Mesothelial cell of epicardium (in vitro differentiated cells): ENCODE measurements around the gene CCDC149. TPM values are rescaled to one million over a fixed set of nuclear protein-coding genes. Genes with fewer than 3 reads are reported as not detected.

Experiments used
- DNase-seq, 2 experiments: peaks; one replicate each; pipeline ENCODE4 v3.0.0; 2021; ENCODE audit warnings: low spot score in 2 of 2; ENCODE audit not compliant: unreplicated experiment in 2 of 2
- H3K27ac Mint-ChIP-seq: 2 replicates; pipeline ENCODE4 v1.8.0; 2021; ENCODE audit warnings: mixed read lengths
- H3K27me3 Mint-ChIP-seq: 2 replicates; pipeline ENCODE4 v1.8.0; 2021; ENCODE audit warnings: low read depth, mixed read lengths
- H3K36me3 Mint-ChIP-seq: 2 replicates; pipeline ENCODE4 v1.8.0; 2021; ENCODE audit warnings: mixed read lengths
- H3K4me1 Mint-ChIP-seq: 2 replicates; pipeline ENCODE4 v1.8.0; 2021; ENCODE audit warnings: mixed read lengths
- H3K4me3 Mint-ChIP-seq: 2 replicates; pipeline ENCODE4 v1.8.0; 2021; ENCODE audit warnings: mild to moderate bottlenecking, moderate library complexity, mixed read lengths
- H3K9me3 Mint-ChIP-seq: 2 replicates; pipeline ENCODE4 v1.8.0; 2021; ENCODE audit warnings: mixed read lengths
- total RNA-seq: library from RNA; stranded (reverse); gene quantifications from 3 replicates; pipeline ENCODE4 v1.2.1, GENCODE V29; 2021
- TF ChIP-seq, protein P1 (sequence below): fragments of 200-600 bp; sonication (generic); IDR thresholded peaks from one replicate; pipeline ENCODE4 v1.5.0; 2021; ENCODE audit warnings: antibody characterized with exemption; ENCODE audit not compliant: unreplicated experiment

CCDC149 gene
- total RNA-seq, 1 donor from 2014 or later = 16.2 TPM

DNA sequence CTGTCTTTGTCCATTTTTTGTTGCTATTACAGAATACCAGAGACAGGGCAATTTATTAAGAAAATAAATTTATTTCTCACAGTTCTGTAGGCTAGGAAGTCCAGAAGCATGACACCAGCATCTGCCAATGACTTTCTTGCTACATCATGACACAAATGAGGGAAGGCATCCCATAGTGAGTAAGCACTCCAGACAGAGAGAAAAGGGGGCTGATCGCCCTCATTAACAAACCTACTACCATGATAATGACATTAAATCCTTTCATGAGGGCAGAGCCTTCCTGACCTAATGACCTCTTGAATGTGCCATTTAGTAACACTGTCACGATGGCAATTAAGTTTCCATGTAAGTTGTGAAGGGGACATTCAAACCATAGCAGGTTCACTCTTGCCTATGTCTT lies 20.1 kb downstream of the CCDC149 start:
- Mint-ChIP-seq H3K4me1 (peaks cover 2% of the 10 kb centered on the region), H3K27ac (no peak overlapping the region), H3K4me3 (no peak overlapping the region), H3K9me3 (no peaks in the 10 kb centered on the region), H3K36me3 (peaks cover 4% of the 10 kb centered on the region), H3K27me3 (no peaks in the 10 kb centered on the region)
- no peak for DNase-seq
- TF ChIP-seq, protein P1, sequence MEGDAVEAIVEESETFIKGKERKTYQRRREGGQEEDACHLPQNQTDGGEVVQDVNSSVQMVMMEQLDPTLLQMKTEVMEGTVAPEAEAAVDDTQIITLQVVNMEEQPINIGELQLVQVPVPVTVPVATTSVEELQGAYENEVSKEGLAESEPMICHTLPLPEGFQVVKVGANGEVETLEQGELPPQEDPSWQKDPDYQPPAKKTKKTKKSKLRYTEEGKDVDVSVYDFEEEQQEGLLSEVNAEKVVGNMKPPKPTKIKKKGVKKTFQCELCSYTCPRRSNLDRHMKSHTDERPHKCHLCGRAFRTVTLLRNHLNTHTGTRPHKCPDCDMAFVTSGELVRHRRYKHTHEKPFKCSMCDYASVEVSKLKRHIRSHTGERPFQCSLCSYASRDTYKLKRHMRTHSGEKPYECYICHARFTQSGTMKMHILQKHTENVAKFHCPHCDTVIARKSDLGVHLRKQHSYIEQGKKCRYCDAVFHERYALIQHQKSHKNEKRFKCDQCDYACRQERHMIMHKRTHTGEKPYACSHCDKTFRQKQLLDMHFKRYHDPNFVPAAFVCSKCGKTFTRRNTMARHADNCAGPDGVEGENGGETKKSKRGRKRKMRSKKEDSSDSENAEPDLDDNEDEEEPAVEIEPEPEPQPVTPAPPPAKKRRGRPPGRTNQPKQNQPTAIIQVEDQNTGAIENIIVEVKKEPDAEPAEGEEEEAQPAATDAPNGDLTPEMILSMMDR = no peak

DNA sequence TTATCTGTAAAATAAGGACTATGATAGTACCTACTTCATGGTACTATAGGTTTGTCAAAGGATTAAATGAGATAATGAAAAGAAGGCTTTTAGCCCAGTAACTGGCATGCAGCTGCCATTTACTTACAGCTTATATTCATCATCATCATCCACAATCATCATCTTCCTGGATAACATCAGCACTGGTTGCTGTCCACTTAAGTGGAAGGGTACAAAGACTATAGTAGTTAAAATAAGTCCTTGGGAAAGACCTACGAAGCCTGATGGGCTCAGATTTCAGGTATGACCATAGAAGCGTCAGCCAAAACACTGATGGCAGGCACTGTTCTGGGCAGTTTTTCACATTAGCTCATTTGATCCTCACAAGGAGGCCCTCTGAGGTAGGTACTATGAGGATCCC lies 20.6 kb downstream of the CCDC149 start:
- TF ChIP-seq, protein P1 = no peak
- no peak overlapping the region for H3K27ac Mint-ChIP-seq
- no peak overlapping the region for H3K4me3 Mint-ChIP-seq
- H3K36me3 Mint-ChIP-seq = peaks cover 4% of the 10 kb centered on the region
- H3K9me3 Mint-ChIP-seq = no peaks in the 10 kb centered on the region
- peaks cover 2% of the 10 kb centered on the region for H3K4me1 Mint-ChIP-seq
- DNase-seq = no peak
- no peaks in the 10 kb centered on the region for H3K27me3 Mint-ChIP-seq

DNA sequence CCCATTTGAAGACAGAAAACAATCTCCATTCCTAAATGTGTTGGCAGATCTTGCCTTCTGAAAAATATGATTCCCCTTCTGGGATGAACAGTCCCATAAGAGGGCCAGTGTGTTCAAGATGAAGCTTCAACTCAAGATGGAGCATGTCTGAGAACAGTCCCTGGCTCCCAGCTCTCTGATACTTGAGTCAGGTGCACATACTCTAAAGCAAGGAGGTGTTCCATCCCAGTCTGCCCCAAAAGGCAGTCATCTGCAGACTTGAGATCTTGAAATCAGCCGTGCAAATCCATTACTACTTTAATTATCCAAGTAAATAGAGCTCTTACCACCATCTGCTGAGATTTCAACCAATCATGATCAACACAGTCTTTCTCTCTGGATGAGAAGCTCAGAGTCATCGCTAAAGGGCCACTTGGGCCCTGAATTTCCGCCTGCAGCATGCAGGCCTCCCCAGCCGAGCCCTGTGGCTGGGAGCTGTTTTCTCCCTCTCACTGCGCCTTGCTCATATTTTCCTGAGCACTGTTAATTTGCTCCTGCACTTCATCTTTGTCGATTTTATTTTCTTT lies 22.2 kb downstream of the CCDC149 start:
- DNase-seq = no peak
- Mint-ChIP-seq H3K4me1 (no peaks in the 10 kb centered on the region), H3K27me3 (no peaks in the 10 kb centered on the region), H3K27ac (no peak overlapping the region), H3K4me3 (no peak overlapping the region), H3K9me3 (no peaks in the 10 kb centered on the region), H3K36me3 (peaks cover 4% of the 10 kb centered on the region)
- TF ChIP-seq, protein P1 = no peak

DNA sequence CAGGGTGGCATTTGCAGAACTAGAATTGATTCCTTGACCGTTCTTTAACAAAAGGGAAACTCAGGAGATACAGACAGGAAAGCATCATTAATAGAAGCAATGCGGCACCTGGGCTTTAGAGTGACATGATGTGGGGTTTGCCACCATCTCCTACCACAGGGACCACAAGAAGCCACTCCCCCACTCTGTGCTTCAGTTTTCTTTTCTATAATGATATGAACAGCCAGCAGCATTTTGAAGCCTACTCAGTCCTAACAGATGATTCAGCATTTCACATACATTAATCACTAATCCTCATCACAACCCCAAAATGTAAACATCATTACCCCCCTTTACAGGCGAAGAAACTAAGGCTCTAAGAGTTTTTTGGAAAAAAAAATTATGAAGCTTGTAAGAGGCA lies 22.9 kb downstream of the CCDC149 start:
- peaks cover 4% of the 10 kb centered on the region for H3K36me3 Mint-ChIP-seq
- TF ChIP-seq, protein P1 = no peak
- no peaks in the 10 kb centered on the region for H3K9me3 Mint-ChIP-seq
- H3K27me3 Mint-ChIP-seq = no peaks in the 10 kb centered on the region
- DNase-seq = no peak
- no peak overlapping the region for H3K27ac Mint-ChIP-seq
- no peaks in the 10 kb centered on the region for H3K4me1 Mint-ChIP-seq
- H3K4me3 Mint-ChIP-seq = no peak overlapping the region

DNA sequence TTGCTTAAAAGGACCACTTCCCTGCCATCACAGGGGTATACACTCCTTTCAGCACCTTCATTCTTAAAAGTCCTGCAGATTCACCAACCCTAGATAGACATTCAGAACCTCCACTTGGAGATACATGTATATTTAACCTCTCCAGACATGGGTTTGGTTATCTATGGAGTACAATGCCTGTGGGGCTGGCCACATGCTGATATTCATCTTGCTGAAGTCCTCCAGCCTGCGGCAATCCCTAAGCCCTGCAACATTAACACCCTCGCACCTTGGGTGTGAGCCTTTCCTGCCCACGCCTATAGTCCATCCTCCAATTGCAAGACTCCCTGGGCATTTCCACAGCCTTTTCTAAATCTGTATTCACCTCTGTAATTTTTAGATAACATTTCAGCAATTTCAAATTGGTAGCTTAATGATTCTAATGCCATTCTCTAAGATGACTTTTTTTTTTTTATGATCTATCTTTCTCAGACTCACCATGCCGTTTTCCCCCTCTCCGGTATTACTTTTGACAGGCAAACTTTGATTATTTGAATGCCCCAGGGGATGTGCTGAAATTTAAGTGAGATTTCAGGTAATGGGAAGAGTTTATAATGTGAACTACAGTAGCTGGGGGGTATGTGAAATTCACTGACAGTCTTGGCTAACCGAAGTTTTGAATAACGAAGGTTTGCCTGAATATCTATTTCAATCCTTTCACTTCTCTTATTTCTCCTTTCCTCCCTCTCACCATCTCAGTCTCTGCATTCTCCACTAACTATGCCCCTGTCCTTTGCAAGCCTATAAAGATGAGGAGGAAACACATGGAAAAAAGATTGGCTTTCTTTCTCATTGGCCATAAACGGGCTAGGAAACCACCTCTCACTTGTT lies 24.1 kb downstream of the CCDC149 start:
- TF ChIP-seq, protein P1 = no peak
- no peak for DNase-seq
- H3K27ac Mint-ChIP-seq = no peak overlapping the region
- no peaks in the 10 kb centered on the region for H3K4me1 Mint-ChIP-seq
- H3K27me3 Mint-ChIP-seq = no peaks in the 10 kb centered on the region
- H3K4me3 Mint-ChIP-seq = no peak overlapping the region
- no peaks in the 10 kb centered on the region for H3K9me3 Mint-ChIP-seq
- peaks cover 4% of the 10 kb centered on the region for H3K36me3 Mint-ChIP-seq
